Jurkat, Clone E6-1 (cell line): ENCODE measurements around the gene SGCB. TPM values are rescaled to one million over a fixed set of nuclear protein-coding genes. Genes with fewer than 3 reads are reported as not detected.
"Not testable (repeated sequence)": the region's sequence is repeated elsewhere in the genome, so short reads cannot be mapped to it uniquely, and the experiment has no call there.

Source experiments
- DNase-seq: peaks from one replicate; pipeline ENCODE4 v3.0.0-alpha.2; 2011; ENCODE audit warnings: low read depth, low spot score
- H3K4me3 ChIP-seq: 2 replicates; pipeline ENCODE4 v1.5.1; 2011; ENCODE audit warnings: mild to moderate bottlenecking, low read length, control low read depth, moderate library complexity
- polyA plus RNA-seq: library from polyadenylated mRNA; unstranded; fragments of >200 nt; gene quantifications from one replicate; pipeline ENCODE4 v1.2.1, GENCODE V29; 2012; ENCODE audit warnings: missing spikeins; ENCODE audit not compliant: insufficient read length, insufficient read depth

SGCB gene, protein sequence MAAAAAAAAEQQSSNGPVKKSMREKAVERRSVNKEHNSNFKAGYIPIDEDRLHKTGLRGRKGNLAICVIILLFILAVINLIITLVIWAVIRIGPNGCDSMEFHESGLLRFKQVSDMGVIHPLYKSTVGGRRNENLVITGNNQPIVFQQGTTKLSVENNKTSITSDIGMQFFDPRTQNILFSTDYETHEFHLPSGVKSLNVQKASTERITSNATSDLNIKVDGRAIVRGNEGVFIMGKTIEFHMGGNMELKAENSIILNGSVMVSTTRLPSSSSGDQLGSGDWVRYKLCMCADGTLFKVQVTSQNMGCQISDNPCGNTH
- polyA plus RNA-seq = 10.8 TPM

DNA sequence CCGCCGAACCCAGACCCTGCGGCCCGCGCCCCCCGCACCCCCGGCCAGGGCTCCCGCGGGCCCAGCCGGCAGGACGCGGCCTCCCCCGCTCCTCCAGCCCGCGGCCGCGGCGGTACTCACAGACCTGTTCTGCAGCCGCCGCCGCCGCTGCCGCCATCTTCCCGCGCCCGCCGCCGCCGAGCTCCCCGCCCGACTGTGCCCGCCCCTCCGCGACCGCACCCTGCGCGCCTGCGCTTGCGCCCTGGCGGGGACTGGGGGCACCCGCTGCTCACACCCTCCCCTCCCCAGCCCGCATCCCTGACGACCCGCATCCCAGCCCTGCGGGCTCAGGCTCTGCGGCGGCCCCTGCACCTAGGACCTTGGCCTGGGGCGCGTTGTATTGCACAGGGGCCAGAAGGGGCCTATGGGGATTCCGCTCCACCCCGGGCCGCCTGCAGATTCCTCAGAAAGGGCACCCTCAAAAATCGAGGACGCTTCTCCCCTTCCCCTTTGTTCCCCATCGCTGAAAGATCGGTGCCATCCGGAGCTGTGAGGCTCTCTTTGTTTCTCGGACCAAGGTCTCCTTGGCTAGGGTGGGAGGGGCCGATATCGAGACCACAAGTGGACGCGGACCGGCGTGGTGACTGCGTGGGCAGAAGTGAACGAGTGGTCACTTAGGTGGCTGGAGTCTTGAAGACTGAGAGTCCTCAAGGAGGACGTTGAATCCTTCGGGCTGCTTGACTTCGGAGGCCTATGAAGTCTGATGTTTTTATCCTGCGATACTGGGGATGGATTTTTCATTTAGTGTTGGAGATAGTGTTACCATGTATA, at the start of gene SGCB:
Gene SGCB, minus strand, starts transcription at position 197 of the 810 bp plus-strand sequence. Its CDS starts 40 bp downstream, at position 157.
- peak; percentile 36 for DNase-seq
- H3K4me3 ChIP-seq = peak within 1 kb of the TSS; percentile 69

GRCh38 chr4:52086425-52086824, 48.3 kb upstream of the SGCB start:
- not testable (repeated sequence) for DNase-seq

DNA sequence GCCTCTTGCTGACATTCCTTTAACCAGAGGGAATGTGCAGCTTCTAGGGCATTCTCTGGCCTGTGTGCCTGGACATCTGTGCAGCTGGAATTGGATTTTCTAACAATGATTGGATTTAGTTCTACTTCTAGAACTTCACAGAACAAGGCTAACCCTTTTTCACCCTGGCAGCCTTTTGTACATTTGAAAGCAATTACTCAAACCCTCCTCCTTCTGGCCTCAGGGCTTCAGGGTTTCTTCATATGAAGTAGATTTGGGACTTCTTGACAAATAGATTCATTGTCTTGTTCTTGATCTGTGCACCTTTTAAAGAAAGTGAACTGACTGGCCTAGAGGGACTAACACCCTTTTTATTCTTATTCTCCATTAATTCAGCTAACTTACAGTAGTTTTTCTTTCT, 43.1 kb upstream of the SGCB start:
- DNase-seq = no peak
- H3K4me3 ChIP-seq = no peak overlapping the region

More at GRCh38 chr4:52086425-52086824, 48.3 kb upstream of the SGCB start:
- H3K4me3 ChIP-seq = not testable (repeated sequence)

DNA sequence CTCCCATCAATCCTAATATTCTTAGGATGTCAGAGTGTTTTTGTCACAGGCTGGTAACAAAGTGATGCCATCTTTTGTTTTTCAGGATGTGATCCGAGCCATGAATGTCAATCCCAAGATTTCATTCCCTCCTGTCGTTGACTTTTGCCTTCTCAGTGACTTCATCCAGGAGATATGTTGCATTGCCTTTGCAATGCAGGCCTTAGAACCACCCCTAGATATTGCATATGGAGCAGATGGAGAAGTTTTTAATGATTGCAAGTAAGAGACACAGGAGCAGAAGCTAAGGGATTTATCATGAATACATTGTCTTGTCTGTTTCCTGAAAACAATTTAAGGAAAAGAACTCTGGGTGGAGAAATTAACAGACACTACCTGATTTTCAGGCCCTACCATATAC, 41.6 kb upstream of the SGCB start:
- DNase-seq = no peak
- H3K4me3 ChIP-seq = no peak overlapping the region

GRCh38 chr4:52076731-52077130, 38.6 kb upstream of the SGCB start:
- no peak overlapping the region for H3K4me3 ChIP-seq
- DNase-seq = no peak

DNA sequence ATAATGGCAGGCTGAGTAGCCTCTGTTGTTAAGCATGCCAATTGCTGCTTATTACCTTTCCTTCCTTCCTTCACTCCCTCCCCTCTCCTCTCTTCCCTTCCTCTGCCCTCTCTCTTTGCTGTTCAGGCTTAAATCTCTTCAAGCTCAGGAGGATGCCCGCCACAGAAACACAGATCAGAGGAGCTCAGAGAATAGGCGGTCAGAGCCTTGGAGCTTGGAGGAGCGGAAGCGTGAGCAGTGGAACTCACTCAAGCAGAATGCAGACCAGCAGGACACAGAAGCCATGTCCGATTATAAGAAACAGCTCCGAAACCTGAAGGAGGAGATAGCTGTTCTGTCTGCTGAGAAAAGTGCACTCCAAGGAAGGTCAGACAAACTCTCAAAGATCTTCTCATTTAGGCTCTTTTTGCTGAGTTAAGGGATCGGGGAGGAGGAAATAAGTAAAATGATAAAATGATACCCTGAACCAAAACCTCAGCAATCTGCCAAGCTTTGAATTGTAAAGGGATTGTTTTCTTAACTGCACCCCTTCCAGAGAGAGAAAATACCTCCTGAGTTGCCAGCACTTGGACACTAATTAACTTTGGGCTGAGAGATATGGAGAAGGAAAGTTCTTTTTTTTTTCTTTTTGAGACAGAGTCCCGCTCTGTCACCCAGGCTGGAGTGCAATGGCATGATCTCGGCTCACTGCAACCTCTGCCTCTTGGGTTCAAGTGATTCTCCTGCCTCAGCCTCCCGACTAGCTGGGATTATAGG, 33.9 kb upstream of the SGCB start:
- no peak overlapping the region for H3K4me3 ChIP-seq
- DNase-seq = no peak

DNA sequence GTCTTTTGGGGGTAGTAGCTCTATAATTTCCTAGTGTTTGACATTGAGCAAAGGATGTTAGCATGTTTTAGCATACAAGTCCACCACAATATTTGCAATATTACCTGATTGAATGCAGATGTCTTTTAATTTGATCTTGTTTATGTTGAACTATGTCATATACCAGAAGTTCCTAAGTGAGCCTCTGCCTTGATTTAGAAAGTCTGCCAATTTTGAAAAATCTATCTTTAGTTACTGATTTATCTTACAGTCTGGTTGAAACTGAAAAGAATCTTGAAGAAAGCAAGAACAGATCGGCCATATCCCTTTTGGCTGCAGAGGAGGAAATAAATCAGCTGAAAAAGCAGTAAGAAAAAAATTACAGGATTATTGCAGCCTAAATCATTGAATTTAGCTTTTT, 31.5 kb upstream of the SGCB start:
- no peak for DNase-seq
- H3K4me3 ChIP-seq = no peak overlapping the region

DNA sequence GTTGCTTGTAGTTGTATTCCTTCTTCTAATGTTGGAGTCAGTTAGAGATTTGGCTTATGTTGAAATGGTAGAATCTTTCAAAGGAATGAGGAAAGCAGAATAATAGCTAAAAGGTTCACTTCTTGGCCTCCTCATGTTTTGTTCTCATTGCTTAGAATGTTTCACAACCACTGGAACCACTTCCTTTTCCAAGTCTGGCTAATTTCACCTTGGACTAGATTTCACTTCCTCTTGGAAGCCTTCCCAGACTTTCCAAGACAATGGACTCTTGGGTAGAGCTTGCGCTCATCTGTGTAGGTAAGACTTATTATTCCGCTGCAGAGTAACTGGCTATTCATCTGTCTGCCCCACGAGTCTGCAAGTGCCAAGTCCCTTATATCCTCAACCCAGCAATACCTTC, 21.3 kb upstream of the SGCB start:
- H3K4me3 ChIP-seq = no peak overlapping the region
- no peak for DNase-seq

- DNase-seq = no peak
- no peak overlapping the region for H3K4me3 ChIP-seq
Observed at GRCh38 chr4:52058275-52058674, 20.2 kb upstream of the SGCB start.

DNA sequence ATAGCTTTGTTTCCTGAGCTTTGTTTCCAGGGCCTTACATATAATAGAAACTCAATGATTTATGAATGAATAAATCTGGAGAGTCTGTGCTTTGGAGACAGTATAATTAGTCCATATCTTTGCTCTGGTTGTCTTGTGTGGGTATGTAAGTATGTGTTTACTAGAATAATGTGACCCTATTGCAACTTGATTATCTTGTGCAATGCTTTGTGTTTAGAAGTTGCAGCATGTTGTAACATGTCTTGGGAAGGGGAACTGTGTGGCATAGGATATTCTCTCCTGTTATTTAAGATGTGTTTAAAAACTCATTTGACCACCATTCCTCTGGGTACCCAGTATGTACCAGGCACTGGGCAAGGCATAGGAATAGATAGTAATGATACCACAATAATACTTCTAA, 19.1 kb upstream of the SGCB start:
- no peak for DNase-seq

DNA sequence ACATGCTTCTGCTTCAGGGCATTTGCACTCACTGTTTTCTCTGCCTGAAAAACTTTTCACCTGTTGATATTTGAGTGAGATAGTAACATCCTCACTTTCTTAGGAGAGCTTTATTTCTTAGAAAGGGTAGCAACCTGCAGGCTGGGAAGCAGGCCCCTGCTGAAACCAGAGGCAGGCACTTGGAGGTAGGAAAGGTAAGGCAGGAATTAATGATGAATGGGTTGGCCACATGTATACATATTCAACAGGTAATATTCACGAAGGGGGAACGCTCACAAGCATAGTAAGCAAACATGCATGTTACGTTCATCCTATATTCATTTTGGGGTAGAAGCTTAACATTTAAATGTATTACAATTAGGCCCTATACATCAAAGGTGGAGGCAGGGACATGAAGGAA, 16.2 kb upstream of the SGCB start:
- DNase-seq = no peak

More for the DNA sequence above, 19.1 kb upstream of the SGCB start:
- H3K4me3 ChIP-seq = no peak overlapping the region

GRCh38 chr4:52052475-52052780, 14.3 kb upstream of the SGCB start:
- H3K4me3 ChIP-seq = no peak overlapping the region
- DNase-seq = no peak

More for the DNA sequence above, 16.2 kb upstream of the SGCB start:
- no peak overlapping the region for H3K4me3 ChIP-seq

DNA sequence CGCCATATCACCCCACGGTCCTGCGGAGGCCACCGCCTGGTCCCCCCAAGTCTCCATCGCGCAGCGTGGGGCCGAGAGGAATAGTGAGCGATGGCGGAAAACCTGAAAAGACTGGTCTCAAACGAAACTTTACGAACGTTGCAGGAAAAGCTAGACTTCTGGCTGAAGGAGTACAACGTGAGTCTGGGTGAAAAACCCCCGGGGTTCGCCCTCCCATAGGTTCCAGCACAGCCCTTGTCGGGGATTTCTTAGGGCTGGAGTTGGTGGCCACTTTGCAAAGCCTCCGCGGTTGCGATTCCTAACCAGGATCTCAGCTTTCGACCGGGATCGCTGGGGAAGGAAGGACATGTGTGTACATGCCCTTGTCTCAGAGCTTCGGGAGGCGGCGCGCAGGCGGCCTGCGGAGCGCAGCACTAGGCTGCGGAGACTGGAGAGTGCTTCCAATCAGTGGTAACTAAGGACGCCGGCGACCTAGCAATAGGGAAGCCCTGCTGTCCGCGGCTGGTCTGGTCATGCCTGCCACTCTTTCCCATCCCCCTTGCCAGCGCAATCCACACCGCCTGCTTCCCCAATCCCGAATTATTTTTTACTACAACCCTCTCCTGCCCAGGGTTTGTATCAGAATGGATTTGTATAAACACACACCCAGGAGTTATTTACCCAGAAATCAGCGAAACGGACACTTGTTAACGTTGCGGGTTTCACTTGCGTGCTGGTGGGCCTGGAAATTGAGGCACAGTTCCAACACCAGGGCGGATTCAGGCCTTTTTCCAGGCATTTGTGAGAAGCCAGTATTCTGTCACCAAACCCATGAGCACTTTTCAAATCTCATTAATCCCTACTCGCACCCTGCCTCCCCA, 13.7 kb upstream of the SGCB start:
- DNase-seq = no peak
- H3K4me3 ChIP-seq = no peak overlapping the region

GRCh38 chr4:52051213-52051614, 13.1 kb upstream of the SGCB start, which contains the start of gene SPATA18:
SPATA18 (plus strand) TSS chr4:52051304; CDS start chr4:52051705, 401 bp downstream.
- H3K4me3 ChIP-seq = no peak within 1 kb of the TSS

GRCh38 chr4:52049266-52049665, 11.2 kb upstream of the SGCB start:
- H3K4me3 ChIP-seq = no peak overlapping the region
- DNase-seq = no peak

More at GRCh38 chr4:52051213-52051614, 13.1 kb upstream of the SGCB start, which contains the start of gene SPATA18:
- no peak for DNase-seq

DNA sequence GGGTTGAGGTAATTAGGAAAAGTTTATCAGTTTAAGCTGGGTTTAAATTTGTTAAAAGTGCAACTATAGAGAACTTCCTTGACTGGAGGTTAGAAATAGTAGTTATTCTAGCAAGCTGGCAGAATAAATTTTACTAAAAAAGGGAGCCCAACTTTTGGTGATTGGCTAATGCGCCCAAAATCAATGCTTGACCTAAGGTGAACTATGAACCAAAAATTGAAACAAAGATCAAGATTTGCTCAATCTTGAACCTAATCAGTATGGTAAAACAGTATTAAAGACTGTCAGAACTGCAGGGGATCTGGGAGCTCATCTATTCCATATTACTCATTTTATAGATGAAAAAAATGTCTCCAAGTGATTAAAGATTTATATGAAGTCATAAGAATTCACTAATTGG, 6.9 kb upstream of the SGCB start:
- no peak for DNase-seq
- no peak overlapping the region for H3K4me3 ChIP-seq

DNA sequence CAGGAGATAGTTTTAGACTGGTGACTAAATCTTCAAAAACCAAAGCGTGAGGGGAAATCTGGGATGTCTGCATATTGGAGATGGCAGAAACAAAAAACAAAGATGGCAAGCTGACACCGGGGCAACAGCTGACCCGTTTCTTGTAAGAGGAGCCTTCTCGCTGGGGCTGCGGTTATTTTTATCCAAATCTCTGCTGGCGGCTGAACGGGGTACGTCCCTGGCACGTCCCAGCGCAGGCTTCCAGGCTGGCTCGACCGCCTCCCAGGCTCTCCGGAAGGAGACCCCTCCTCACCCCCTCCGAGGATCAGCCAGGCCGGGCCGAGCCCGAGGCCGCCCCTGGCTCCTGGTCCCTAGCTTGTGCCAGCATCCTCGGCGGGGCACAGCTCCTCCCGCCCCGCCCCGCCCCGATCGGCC, 403 bp downstream of the SGCB start:
- DNase-seq = peak; percentile 18

DNA sequence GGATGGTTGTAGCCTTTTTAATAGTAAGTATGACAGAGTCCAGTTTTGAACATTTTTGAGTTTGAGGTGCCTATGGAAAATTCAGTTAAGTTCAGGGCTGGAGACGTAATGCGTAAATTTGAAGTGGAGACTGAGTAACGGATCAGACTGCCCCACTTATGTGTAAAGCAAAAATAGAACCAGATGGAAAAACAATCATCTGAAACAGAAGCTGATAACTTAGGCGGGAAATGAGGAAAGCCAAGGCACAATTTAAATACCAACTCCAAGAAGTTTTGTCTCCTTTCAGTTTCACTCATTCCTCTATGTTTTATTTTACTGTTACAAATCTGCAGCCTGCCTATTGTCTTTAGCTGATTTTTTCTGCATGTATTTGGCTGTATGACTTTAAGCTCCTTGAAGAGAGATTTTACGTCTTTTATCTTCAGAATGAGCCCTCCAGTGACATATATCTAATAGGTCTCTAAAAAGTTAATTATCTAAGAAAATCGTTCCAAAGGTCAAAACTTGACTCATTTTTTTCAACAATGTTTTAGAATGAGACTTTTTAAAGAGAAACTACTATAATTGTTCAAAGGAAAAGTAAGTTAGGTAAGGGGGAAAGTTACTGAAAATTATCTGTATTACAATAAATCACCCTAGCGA, 1.1 kb downstream of the SGCB start:
- no peak for DNase-seq
- H3K4me3 ChIP-seq = peak overlapping the region; percentile 69

More for the DNA sequence above, 403 bp downstream of the SGCB start:
- peak overlapping the region; percentile 69 for H3K4me3 ChIP-seq
